ENCODE measurements around the gene NUP133.

DNA sequence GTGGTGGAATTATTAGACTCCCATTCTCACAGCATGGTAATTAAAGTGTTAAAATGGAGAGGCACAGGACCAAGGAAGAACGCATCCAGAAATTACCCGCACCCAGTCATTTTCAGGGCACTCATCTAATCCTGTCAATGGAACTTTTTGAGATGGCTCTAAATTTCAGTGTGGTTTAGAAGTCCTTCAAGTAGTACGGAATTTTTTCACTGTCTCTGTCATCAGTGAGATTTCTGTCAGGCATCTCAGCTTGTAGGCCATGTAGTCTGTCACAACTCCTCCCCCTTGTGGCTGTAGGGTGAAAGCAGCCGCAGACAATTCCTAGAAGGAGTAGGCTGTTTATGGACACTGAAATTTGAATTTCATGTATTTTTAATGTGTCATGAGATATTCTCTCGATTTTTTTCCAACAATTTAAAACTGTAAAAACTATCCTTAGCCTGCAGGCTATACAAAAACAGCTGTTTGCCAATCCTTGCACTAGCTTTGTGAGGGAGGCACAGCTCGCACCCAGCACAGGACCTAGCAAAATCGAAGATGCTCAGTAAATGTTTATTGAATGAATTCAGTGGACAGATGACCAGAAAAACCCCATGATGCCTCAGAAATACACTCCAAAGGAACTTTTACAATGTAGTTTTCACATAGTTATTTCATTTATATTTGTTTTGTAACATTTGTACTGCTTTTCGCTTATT lies 6.6 kb upstream of the NUP133 start:
- TF ChIP-seq, protein P1, sequence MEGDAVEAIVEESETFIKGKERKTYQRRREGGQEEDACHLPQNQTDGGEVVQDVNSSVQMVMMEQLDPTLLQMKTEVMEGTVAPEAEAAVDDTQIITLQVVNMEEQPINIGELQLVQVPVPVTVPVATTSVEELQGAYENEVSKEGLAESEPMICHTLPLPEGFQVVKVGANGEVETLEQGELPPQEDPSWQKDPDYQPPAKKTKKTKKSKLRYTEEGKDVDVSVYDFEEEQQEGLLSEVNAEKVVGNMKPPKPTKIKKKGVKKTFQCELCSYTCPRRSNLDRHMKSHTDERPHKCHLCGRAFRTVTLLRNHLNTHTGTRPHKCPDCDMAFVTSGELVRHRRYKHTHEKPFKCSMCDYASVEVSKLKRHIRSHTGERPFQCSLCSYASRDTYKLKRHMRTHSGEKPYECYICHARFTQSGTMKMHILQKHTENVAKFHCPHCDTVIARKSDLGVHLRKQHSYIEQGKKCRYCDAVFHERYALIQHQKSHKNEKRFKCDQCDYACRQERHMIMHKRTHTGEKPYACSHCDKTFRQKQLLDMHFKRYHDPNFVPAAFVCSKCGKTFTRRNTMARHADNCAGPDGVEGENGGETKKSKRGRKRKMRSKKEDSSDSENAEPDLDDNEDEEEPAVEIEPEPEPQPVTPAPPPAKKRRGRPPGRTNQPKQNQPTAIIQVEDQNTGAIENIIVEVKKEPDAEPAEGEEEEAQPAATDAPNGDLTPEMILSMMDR (IDR thresholded peaks at IDR 0.05): no peak
- TF ChIP-seq POLR2A (IDR thresholded peaks at IDR 0.05): no peak

Data from lower leg skin (tissue), 3 donors.